K562 (cell line): ENCODE results near the gene ANKRD12.

ENCODE experiments used
- CHD1 ChIP-seq: fragments of 200-600 bp; sonication (generic); IDR thresholded peaks from one replicate; pipeline ENCODE4 v1.6.1; 2012; ENCODE audit warnings: mild to moderate bottlenecking, moderate library complexity, low read length, inconsistent platforms
- CHD2 ChIP-seq: IDR thresholded peaks from 2 replicates; pipeline ENCODE4 v1.6.1; 2011; ENCODE audit warnings: low read depth, low read length
- EP300 ChIP-seq: IDR thresholded peaks from 2 replicates; pipeline ENCODE4 v1.6.1; 2012; ENCODE audit warnings: low read length, improper control_type of control experiment
- JUND ChIP-seq, 2 experiments: IDR thresholded peaks; 2 replicates in 1 of 2; 3 replicates in 1 of 2; pipeline ENCODE4 v1.6.1; 2011; ENCODE audit warnings: borderline replicate concordance in 2 of 2, low read depth in 2 of 2, low read length in 2 of 2, improper control_type of control experiment in 1 of 2, missing biosample characterization in 1 of 2, missing genetic modification characterization in 1 of 2, missing genetic modification reagents in 1 of 2
- MXI1 ChIP-seq: IDR thresholded peaks from 2 replicates; pipeline ENCODE4 v1.6.1; 2011; ENCODE audit warnings: low read depth, mild to moderate bottlenecking, improper control_type of control experiment, low read length
- YY1 ChIP-seq, 3 experiments: IDR thresholded peaks; 2 replicates each; pipeline ENCODE4 v1.6.1; 2011; ENCODE audit warnings: low read length in 2 of 3, mild to moderate bottlenecking in 2 of 3, moderate library complexity in 2 of 3, borderline replicate concordance in 1 of 3, control low read depth in 1 of 3, low read depth in 1 of 3; ENCODE audit not compliant: insufficient read depth in 3 of 3, insufficient replicate concordance in 2 of 3, control insufficient read depth in 1 of 3, insufficient read length in 1 of 3; ENCODE audit errors: extremely low read depth in 1 of 3
- ZFP30 ChIP-seq: fragments of 250-450 bp; sonication (Bioruptor Pico); IDR thresholded peaks from 2 replicates; pipeline ENCODE4 v1.8.0; 2022; ENCODE audit warnings: moderate library complexity, mild to moderate bottlenecking, inconsistent platforms, borderline replicate concordance
- TF ChIP-seq, protein P1 (sequence below): fragments of 250-450 bp; sonication (Bioruptor Pico); IDR thresholded peaks from 2 replicates; pipeline ENCODE4 v1.5.0; 2021
- TF ChIP-seq, protein P2 (sequence below), 3 experiments: IDR thresholded peaks in 2 of 3; conservative IDR thresholded peaks in 1 of 3; 2 replicates each; pipeline ENCODE4 v1.5.1; 2011 to 2012; ENCODE audit warnings: low read length in 3 of 3, mild to moderate bottlenecking in 3 of 3, control low read depth in 2 of 3, improper control_type of control experiment in 1 of 3, inconsistent platforms in 1 of 3, low read depth in 1 of 3, mixed read lengths in 1 of 3, moderate library complexity in 1 of 3; ENCODE audit not compliant: insufficient read depth in 2 of 3
- TF ChIP-seq, protein P3 (sequence below): sonication (generic); formaldehyde crosslinking; IDR thresholded peaks from 2 replicates; pipeline ENCODE4 v1.8.1; 2022; ENCODE audit warnings: missing genetic modification reagents

DNA sequence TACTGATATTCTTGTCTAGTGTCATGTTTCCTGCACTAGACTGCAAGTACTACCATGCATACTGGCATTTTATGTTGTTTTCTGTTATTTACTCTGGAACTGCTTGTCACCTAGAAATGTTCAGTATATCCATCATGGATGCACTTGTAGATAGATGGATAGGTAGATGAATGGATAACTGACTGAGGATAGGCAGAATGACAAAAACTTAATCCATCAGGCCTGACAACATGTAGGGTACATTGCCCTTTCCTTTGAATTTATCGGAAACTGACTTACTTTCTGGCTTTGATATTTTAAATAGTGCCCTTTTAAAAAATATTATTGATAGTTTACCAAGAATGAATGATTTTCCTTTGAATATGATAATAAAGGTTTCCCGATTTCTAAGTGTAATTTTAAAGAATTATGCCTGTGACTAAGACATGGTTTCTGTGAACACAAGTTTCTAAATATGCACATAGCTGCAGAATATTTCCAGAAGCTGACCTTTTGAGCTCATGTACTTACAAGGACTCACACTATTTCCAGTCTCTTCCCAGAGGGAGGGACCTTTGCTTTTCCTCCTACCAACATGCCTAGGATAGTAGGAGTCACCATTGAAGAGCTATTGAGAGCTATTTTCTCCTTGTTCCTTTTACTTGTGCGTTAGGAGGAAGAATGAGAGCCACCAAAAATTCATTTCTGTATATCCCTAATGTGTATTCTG, 81.3 kb downstream of the ANKRD12 start:
- no peak for TF ChIP-seq EP300
- TF ChIP-seq, protein P1, sequence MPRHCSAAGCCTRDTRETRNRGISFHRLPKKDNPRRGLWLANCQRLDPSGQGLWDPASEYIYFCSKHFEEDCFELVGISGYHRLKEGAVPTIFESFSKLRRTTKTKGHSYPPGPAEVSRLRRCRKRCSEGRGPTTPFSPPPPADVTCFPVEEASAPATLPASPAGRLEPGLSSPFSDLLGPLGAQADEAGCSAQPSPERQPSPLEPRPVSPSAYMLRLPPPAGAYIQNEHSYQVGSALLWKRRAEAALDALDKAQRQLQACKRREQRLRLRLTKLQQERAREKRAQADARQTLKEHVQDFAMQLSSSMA (CRISPR knock-in tag), result no peak
- no peak for TF ChIP-seq ZFP30
- TF ChIP-seq, protein P2, sequence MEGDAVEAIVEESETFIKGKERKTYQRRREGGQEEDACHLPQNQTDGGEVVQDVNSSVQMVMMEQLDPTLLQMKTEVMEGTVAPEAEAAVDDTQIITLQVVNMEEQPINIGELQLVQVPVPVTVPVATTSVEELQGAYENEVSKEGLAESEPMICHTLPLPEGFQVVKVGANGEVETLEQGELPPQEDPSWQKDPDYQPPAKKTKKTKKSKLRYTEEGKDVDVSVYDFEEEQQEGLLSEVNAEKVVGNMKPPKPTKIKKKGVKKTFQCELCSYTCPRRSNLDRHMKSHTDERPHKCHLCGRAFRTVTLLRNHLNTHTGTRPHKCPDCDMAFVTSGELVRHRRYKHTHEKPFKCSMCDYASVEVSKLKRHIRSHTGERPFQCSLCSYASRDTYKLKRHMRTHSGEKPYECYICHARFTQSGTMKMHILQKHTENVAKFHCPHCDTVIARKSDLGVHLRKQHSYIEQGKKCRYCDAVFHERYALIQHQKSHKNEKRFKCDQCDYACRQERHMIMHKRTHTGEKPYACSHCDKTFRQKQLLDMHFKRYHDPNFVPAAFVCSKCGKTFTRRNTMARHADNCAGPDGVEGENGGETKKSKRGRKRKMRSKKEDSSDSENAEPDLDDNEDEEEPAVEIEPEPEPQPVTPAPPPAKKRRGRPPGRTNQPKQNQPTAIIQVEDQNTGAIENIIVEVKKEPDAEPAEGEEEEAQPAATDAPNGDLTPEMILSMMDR (IDR thresholded peaks at IDR 0.05 in 2 of 3, conservative IDR thresholded peaks at IDR 0.05 in 1 of 3; ENCODE audit: insufficient read depth in 2 of 3, low read depth in 1 of 3, low read length in 3 of 3), result no peak
- no peak for TF ChIP-seq MXI1
- TF ChIP-seq, protein P3, sequence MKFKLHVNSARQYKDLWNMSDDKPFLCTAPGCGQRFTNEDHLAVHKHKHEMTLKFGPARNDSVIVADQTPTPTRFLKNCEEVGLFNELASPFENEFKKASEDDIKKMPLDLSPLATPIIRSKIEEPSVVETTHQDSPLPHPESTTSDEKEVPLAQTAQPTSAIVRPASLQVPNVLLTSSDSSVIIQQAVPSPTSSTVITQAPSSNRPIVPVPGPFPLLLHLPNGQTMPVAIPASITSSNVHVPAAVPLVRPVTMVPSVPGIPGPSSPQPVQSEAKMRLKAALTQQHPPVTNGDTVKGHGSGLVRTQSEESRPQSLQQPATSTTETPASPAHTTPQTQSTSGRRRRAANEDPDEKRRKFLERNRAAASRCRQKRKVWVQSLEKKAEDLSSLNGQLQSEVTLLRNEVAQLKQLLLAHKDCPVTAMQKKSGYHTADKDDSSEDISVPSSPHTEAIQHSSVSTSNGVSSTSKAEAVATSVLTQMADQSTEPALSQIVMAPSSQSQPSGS (CRISPR knock-in tag), result no peak
- TF ChIP-seq CHD2, result no peak
- no peak for TF ChIP-seq JUND (IDR thresholded peaks at IDR 0.05; ENCODE audit: borderline replicate concordance, low read depth, low read length)
- TF ChIP-seq JUND (tag; IDR thresholded peaks at IDR 0.05; ENCODE audit: borderline replicate concordance, low read depth, low read length), result no peak
- TF ChIP-seq CHD1, result no peak
- no peak for TF ChIP-seq YY1 (IDR thresholded peaks at IDR 0.05; ENCODE audit: borderline replicate concordance in 1 of 3, control insufficient read depth in 1 of 3, extremely low read depth in 1 of 3, insufficient read depth in 3 of 3, insufficient read length in 1 of 3, insufficient replicate concordance in 2 of 3, low read depth in 1 of 3, low read length in 2 of 3)
